Astrocyte (in vitro differentiated cells and primary cell): ENCODE data around the gene RAB5B.

Experiments
- EZH2 ChIP-seq: IDR thresholded peaks from 2 replicates; pipeline ENCODE4 v1.6.1; 2012; ENCODE audit warnings: mild to moderate bottlenecking, low read length, inconsistent platforms; ENCODE audit not compliant: insufficient read depth
- TF ChIP-seq, protein P1 (sequence below): IDR thresholded peaks from 2 replicates; pipeline ENCODE4 v1.5.1; 2011; ENCODE audit warnings: low read depth, mild to moderate bottlenecking, inconsistent platforms, low read length, moderate library complexity; ENCODE audit not compliant: insufficient read depth

GRCh38 chr12:55937981-55938380 is 35.9 kb upstream of the RAB5B start:
- TF ChIP-seq, protein P1, sequence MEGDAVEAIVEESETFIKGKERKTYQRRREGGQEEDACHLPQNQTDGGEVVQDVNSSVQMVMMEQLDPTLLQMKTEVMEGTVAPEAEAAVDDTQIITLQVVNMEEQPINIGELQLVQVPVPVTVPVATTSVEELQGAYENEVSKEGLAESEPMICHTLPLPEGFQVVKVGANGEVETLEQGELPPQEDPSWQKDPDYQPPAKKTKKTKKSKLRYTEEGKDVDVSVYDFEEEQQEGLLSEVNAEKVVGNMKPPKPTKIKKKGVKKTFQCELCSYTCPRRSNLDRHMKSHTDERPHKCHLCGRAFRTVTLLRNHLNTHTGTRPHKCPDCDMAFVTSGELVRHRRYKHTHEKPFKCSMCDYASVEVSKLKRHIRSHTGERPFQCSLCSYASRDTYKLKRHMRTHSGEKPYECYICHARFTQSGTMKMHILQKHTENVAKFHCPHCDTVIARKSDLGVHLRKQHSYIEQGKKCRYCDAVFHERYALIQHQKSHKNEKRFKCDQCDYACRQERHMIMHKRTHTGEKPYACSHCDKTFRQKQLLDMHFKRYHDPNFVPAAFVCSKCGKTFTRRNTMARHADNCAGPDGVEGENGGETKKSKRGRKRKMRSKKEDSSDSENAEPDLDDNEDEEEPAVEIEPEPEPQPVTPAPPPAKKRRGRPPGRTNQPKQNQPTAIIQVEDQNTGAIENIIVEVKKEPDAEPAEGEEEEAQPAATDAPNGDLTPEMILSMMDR: no peak
- TF ChIP-seq EZH2: no peak
